ENCODE measurements around the gene PRKAA2. TPM values are rescaled to one million over a fixed set of nuclear protein-coding genes. Genes with fewer than 3 reads are reported as not detected.

The PRKAA2 gene
- total and polyA plus RNA-seq, 2 of the 4 experiments (the other 2 are of a cell fraction): 0.72 to 1.4 TPM

DNA sequence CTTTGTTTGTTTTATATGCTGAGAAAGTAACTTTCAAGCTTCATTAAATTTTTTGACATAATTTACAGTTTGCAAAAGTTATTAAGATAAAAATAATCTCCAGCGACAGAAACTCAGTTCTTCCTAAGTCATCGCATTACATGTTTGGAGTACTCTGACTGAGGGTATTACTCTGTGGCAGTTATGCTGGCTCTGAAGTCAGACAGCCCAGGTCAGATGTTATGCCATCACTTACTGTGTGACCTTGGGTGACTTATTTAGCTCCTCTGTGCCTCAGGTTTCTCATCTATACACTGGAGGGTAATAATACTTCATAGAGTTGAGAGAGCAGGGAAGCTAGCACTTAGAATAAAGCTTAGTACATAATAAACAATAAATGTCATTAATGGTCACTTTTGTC is 26.4 kb downstream of the PRKAA2 start:
- Histone ChIP-seq H3K4me3 (ENCODE audit: insufficient read depth, low read depth, low read length) (no peak overlapping the region), H3K9ac (ENCODE audit: low read depth, low read length) (no peak overlapping the region), H3K56ac (ENCODE audit: extremely low read depth, insufficient read depth, low read length) (no peak overlapping the region), H3K14ac (replicated peaks; ENCODE audit: low read depth, low read length) (no peak overlapping the region), H3K4ac (ENCODE audit: low read depth, low read length) (no peak overlapping the region), H4K91ac (ENCODE audit: insufficient read depth, low read depth, low read length) (no peak overlapping the region), H2BK15ac (ENCODE audit: low read depth, low read length) (no peak overlapping the region), H4K8ac (ENCODE audit: low read depth in 2 of 2, low read length in 2 of 2) (no peak overlapping the region), H2BK5ac (ENCODE audit: low read depth, low read length, poor library complexity, severe bottlenecking) (no peak overlapping the region), H2AFZ (replicated peaks; ENCODE audit: low read length, poor library complexity) (no peak overlapping the region), H2AK9ac (replicated peaks; ENCODE audit: low read depth, low read length, poor library complexity) (no peak overlapping the region), H3K27ac (ENCODE audit: insufficient read depth, low read length) (no peak overlapping the region), H4K20me1 (ENCODE audit: insufficient read depth, low read length) (no peaks in the 10 kb centered on the region), H2BK120ac (ENCODE audit: low read depth, low read length) (no peak overlapping the region), H3K4me1 (ENCODE audit: control insufficient read depth, insufficient read depth, low read length) (no peaks in the 10 kb centered on the region), H3K27me3 (ENCODE audit: control insufficient read depth, insufficient read depth, low read length) (no peaks in the 10 kb centered on the region), H3K36me3 (ENCODE audit: control insufficient read depth, insufficient read depth, low read length) (no peaks in the 10 kb centered on the region), H4K5ac (ENCODE audit: low read depth, low read length) (no peak overlapping the region), H2BK20ac (ENCODE audit: low read depth, low read length) (no peak overlapping the region), H2AK5ac (ENCODE audit: low read depth, low read length) (no peak overlapping the region), H3K4me2 (ENCODE audit: low read depth, low read length) (no peak overlapping the region), H3K23ac (ENCODE audit: low read depth, low read length) (no peak overlapping the region), H3K18ac (ENCODE audit: low read depth, low read length) (no peak overlapping the region), H3K79me1 (ENCODE audit: low read depth in 1 of 2, low read length in 2 of 2) (no peaks in the 10 kb centered on the region), H3K9me3 (ENCODE audit: control insufficient read depth, insufficient read depth, low read length) (no peaks in the 10 kb centered on the region), H3K9me1 (ENCODE audit: insufficient read depth, low read length) (no peaks in the 10 kb centered on the region)
- in situ Hi-C loops (cut with MboI; ENCODE audit: low sequenced_read_pairs): no loop called here
- TF ChIP-seq, protein P1, sequence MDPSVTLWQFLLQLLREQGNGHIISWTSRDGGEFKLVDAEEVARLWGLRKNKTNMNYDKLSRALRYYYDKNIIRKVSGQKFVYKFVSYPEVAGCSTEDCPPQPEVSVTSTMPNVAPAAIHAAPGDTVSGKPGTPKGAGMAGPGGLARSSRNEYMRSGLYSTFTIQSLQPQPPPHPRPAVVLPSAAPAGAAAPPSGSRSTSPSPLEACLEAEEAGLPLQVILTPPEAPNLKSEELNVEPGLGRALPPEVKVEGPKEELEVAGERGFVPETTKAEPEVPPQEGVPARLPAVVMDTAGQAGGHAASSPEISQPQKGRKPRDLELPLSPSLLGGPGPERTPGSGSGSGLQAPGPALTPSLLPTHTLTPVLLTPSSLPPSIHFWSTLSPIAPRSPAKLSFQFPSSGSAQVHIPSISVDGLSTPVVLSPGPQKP (IDR thresholded peaks at IDR 0.05; ENCODE audit: borderline replicate concordance, low read depth, low read length): no peak
- TF ChIP-seq MXI1 (IDR thresholded peaks at IDR 0.05; ENCODE audit: borderline replicate concordance, low read depth, low read length): no peak
- TF ChIP-seq MAFK (IDR thresholded peaks at IDR 0.05; ENCODE audit: low read depth, low read length): no peak
- no peak for TF ChIP-seq POLR2A (IDR thresholded peaks at IDR 0.05; ENCODE audit: low read depth, low read length)
- TF ChIP-seq, protein P2, sequence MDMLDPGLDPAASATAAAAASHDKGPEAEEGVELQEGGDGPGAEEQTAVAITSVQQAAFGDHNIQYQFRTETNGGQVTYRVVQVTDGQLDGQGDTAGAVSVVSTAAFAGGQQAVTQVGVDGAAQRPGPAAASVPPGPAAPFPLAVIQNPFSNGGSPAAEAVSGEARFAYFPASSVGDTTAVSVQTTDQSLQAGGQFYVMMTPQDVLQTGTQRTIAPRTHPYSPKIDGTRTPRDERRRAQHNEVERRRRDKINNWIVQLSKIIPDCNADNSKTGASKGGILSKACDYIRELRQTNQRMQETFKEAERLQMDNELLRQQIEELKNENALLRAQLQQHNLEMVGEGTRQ (IDR thresholded peaks at IDR 0.05; ENCODE audit: low read depth, low read length): no peak
- no peak for TF ChIP-seq NFE2L2 (IDR thresholded peaks at IDR 0.05; ENCODE audit: low read depth, low read length)
- no peak for TF ChIP-seq CHD1 (IDR thresholded peaks at IDR 0.05; ENCODE audit: low read depth, low read length)
- TF ChIP-seq RFX5 (IDR thresholded peaks at IDR 0.05; ENCODE audit: low read depth, low read length): no peak
- TF ChIP-seq, protein P3, sequence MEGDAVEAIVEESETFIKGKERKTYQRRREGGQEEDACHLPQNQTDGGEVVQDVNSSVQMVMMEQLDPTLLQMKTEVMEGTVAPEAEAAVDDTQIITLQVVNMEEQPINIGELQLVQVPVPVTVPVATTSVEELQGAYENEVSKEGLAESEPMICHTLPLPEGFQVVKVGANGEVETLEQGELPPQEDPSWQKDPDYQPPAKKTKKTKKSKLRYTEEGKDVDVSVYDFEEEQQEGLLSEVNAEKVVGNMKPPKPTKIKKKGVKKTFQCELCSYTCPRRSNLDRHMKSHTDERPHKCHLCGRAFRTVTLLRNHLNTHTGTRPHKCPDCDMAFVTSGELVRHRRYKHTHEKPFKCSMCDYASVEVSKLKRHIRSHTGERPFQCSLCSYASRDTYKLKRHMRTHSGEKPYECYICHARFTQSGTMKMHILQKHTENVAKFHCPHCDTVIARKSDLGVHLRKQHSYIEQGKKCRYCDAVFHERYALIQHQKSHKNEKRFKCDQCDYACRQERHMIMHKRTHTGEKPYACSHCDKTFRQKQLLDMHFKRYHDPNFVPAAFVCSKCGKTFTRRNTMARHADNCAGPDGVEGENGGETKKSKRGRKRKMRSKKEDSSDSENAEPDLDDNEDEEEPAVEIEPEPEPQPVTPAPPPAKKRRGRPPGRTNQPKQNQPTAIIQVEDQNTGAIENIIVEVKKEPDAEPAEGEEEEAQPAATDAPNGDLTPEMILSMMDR (conservative IDR thresholded peaks at IDR 0.05; ENCODE audit: low read depth, low read length): no peak
- no peak for TF ChIP-seq CEBPB (IDR thresholded peaks at IDR 0.05; ENCODE audit: low read depth, low read length)
- TF ChIP-seq MAZ (IDR thresholded peaks at IDR 0.05; ENCODE audit: borderline replicate concordance, low read depth, low read length): no peak
- no peak for TF ChIP-seq RCOR1 (IDR thresholded peaks at IDR 0.05; ENCODE audit: insufficient replicate concordance, low read length)
- POLR2A ChIA-PET (ENCODE audit: unreplicated experiment): interaction anchor here (0.6 kb wide), 1 partner anchor 1867 kb away, joined by 3 read pairs; no protein-coding TSS in a partner anchor
- WGBS, 2 experiments (ENCODE audit: extremely low coverage in 2 of 2, insufficient read length in 1 of 2): no CpG with 5 or more reads among the region's 2 CpGs
- intact Hi-C loops (cut with micrococcal nuclease): no loop called here
- CTCF ChIA-PET: no interaction called here
- DNase-seq (no peak), ATAC-seq (ENCODE audit: low read depth) (no peak)
- dilution Hi-C loops (cut with HindIII; ENCODE audit: low sequenced_read_pairs, unreplicated experiment): no loop called here
- no TSS peak for BruUV-seq (replicated peaks)

Measured in IMR-90 (cell line).